ENCODE results near the gene PRUNE2. TPM values are rescaled to one million over a fixed set of nuclear protein-coding genes. Genes with fewer than 3 reads are reported as not detected.

PRUNE2 gene
- total and polyA plus RNA-seq, 2 of the 8 experiments (the other 6 are each of a cell fraction or from before 2014, with no cell fraction given) = 5.5 to 13.3 TPM

DNA sequence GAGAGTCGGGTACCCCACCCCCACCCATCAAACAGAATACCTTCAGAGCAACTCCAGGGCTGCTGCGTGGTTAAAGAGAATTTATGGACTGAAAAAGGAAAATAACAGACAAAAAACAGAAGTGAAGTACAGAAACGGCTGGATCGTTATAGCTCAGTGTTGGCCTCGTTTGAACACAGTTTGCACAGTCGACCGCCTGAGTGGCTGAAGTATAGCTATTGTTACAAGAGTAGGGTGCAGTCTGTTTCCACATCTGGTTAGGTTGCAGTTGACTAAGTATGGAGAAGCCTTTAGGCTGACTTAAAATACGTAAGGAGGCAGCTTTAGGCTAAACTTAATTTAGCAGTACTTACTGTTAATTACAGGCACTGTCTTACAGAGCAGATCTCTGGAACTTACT, 325.7 kb downstream of the PRUNE2 start:
- H3K79me1 ChIP-seq (ENCODE audit: low read depth, low read length) = no peaks in the 10 kb centered on the region
- CTCF ChIA-PET (ENCODE audit: partially characterized antibody) = interaction anchor here (0.7 kb wide), 2 partner anchors 72 to 78 kb away, joined by 3 read pairs; no protein-coding TSS in a partner anchor
- H2BK12ac ChIP-seq (ENCODE audit: low read depth, low read length) = no peak overlapping the region
- no peaks in the 10 kb centered on the region; a peak in 1 of 7 replicates for H3K27me3 ChIP-seq (replicated peaks in 1 of 4; ENCODE audit: control insufficient read depth in 3 of 4, extremely low read depth in 1 of 4, insufficient read depth in 3 of 4, low read length in 3 of 4)
- no peaks in the 10 kb centered on the region for H3K23me2 ChIP-seq (ENCODE audit: low read depth, low read length)
- no peaks in the 10 kb centered on the region for H3K79me2 ChIP-seq (ENCODE audit: control insufficient read depth in 1 of 2, insufficient read depth in 2 of 2, low read length in 2 of 2)
- H2BK120ac ChIP-seq (replicated peaks; ENCODE audit: low read depth, low read length) = no peak overlapping the region
- 89% methylated on average over 8 of the region's 8 CpGs; no CpG with 5 or more reads in 1 of the 2 experiments for WGBS, 2 experiments (ENCODE audit: extremely low coverage in 1 of 2, insufficient coverage in 1 of 2, insufficient read length in 1 of 2, insufficient replicate concordance in 2 of 2, low coverage in 1 of 2, low lambda C conversion rate in 2 of 2, missing lambda C conversion rate in 1 of 2)
- no peak for TF ChIP-seq PHF8 (conservative IDR thresholded peaks at IDR 0.05; ENCODE audit: low read depth, low read length)
- TF ChIP-seq RFX5 (IDR thresholded peaks at IDR 0.05; ENCODE audit: borderline replicate concordance, low read depth, low read length) = no peak
- no peak overlapping the region for H2AFZ ChIP-seq (ENCODE audit: low read length)
- no peak for DNase-seq (ENCODE audit: low read depth in 1 of 2, low spot score in 2 of 2)
- no peak overlapping the region for H2BK20ac ChIP-seq (ENCODE audit: low read length)
- H2BK15ac ChIP-seq (ENCODE audit: low read length) = no peak overlapping the region
- no peak overlapping the region for H3K27ac ChIP-seq (ENCODE audit: low read depth, low read length)
- no peak overlapping the region for H4K91ac ChIP-seq (replicated peaks; ENCODE audit: insufficient read length, low read length)
- no peak overlapping the region for H4K8ac ChIP-seq (ENCODE audit: extremely low read depth, insufficient read depth, low read length)
- POLR2A ChIA-PET (ENCODE audit: partially characterized antibody) = interaction anchor here (0.6 kb wide), 1 partner anchor 1432 kb away, joined by 5 read pairs; no protein-coding TSS in a partner anchor
- H3K23ac ChIP-seq (ENCODE audit: insufficient read length) = no peak overlapping the region
- no peak overlapping the region for H3K18ac ChIP-seq (ENCODE audit: extremely low read depth, low read length)
- no peak for FAIRE-seq
- H3K56ac ChIP-seq (replicated peaks; ENCODE audit: insufficient read length, low read depth, low read length) = no peak overlapping the region
- H3K4ac ChIP-seq (replicated peaks; ENCODE audit: insufficient read length, low read depth, low read length) = no peak overlapping the region
- H3K14ac ChIP-seq (ENCODE audit: insufficient read length) = no peak overlapping the region
- H4K5ac ChIP-seq (ENCODE audit: insufficient read length, low read depth, low read length) = no peak overlapping the region
- H3K4me2 ChIP-seq (ENCODE audit: insufficient read depth in 1 of 2, low read depth in 2 of 2, low read length in 2 of 2) = no peak overlapping the region
- H3K36me3 ChIP-seq (ENCODE audit: control insufficient read depth in 2 of 4, insufficient read depth in 4 of 4, low read length in 3 of 4) = no peaks in the 10 kb centered on the region
- no peak overlapping the region for H2AK5ac ChIP-seq (ENCODE audit: low read depth, low read length)
- H4K20me1 ChIP-seq (replicated peaks in 1 of 2; ENCODE audit: control insufficient read depth in 1 of 2, insufficient read depth in 2 of 2, low read length in 2 of 2) = no peaks in the 10 kb centered on the region
- no peak overlapping the region for H2BK5ac ChIP-seq (ENCODE audit: low read depth, low read length)
- H3K9me3 ChIP-seq (ENCODE audit: insufficient read depth in 2 of 2, low read depth in 1 of 2, low read length in 1 of 2) = no peaks in the 10 kb centered on the region
- no peaks in the 10 kb centered on the region for H3K4me1 ChIP-seq (replicated peaks in 1 of 4; ENCODE audit: control insufficient read depth in 3 of 4, insufficient read depth in 4 of 4, low read length in 3 of 4)
- no peak overlapping the region for H3K4me3 ChIP-seq (ENCODE audit: extremely low read depth in 1 of 4, insufficient read depth in 2 of 4, low read depth in 3 of 4, low read length in 4 of 4)
- no peak overlapping the region for H3K9ac ChIP-seq (replicated peaks in 1 of 4; ENCODE audit: extremely low read depth in 1 of 4, low read depth in 3 of 4, low read length in 3 of 4)

Data from H1 (cell line).